Limb (tissue), 2 donors: ENCODE measurements around the gene CFAP43.

Source experiments
- DNase-seq, 2 donors: peaks; one replicate each; pipeline ENCODE4 v3.0.0-alpha.2; 2016; ENCODE audit errors: extremely low spot score in 2 of 2

The CFAP43 gene

GRCh38 chr10:104231784-104232612 is at the start of gene CFAP43:
CFAP43 (minus strand) TSS chr10:104232364; CDS start chr10:104232246, 118 bp downstream.
- DNase-seq, result peak; percentile 96 to 99

GRCh38 chr10:104281694-104282093 is 49.5 kb upstream of the CFAP43 start:
- DNase-seq, result no peak

- DNase-seq, result no peak
Measured at GRCh38 chr10:104279550-104280259, 47.5 kb upstream of the CFAP43 start.

GRCh38 chr10:104277785-104278184 is 45.6 kb upstream of the CFAP43 start:
- no peak for DNase-seq

- DNase-seq, result no peak
Measured at GRCh38 chr10:104276192-104276591, 44.0 kb upstream of the CFAP43 start.

GRCh38 chr10:104274762-104275721 is 42.9 kb upstream of the CFAP43 start:
- DNase-seq, result peak in 1 of 2 donors; percentile 71

GRCh38 chr10:104273899-104274575 is 41.9 kb upstream of the CFAP43 start:
- DNase-seq, result no peak

GRCh38 chr10:104273286-104273685 is 41.1 kb upstream of the CFAP43 start:
- DNase-seq, result no peak

GRCh38 chr10:104268713-104269645 is 36.8 kb upstream of the CFAP43 start, which contains the start of gene GSTO2:
GSTO2 (plus strand) TSS chr10:104269184; CDS start chr10:104274916, 5,732 bp downstream.
- DNase-seq, result peak; percentile 98 to 99

GRCh38 chr10:104268405-104268712 is 36.2 kb upstream of the CFAP43 start:
- DNase-seq, result no peak

GRCh38 chr10:104267721-104268404 is 35.7 kb upstream of the CFAP43 start:
- no peak for DNase-seq

GRCh38 chr10:104264783-104265182 is 32.6 kb upstream of the CFAP43 start:
- no peak for DNase-seq

- DNase-seq, result no peak
Measured at GRCh38 chr10:104262055-104262454, 29.9 kb upstream of the CFAP43 start.

- no peak for DNase-seq
Measured at GRCh38 chr10:104260775-104261115, 28.6 kb upstream of the CFAP43 start.

- no peak for DNase-seq
Measured at GRCh38 chr10:104259999-104260774, 28.0 kb upstream of the CFAP43 start.

- no peak for DNase-seq
Measured at GRCh38 chr10:104259456-104259855, 27.3 kb upstream of the CFAP43 start.

GRCh38 chr10:104258209-104258608 is 26.0 kb upstream of the CFAP43 start:
- DNase-seq, result no peak

- no peak for DNase-seq
Measured at GRCh38 chr10:104257235-104257634, 25.1 kb upstream of the CFAP43 start.
